ENCODE data around the gene TOP2B.

Gene TOP2B

GRCh38 chr3:25619382-25619781 is 45.3 kb downstream of the TOP2B start:
- DNase-seq (ENCODE audit: low read depth) = no peak

GRCh38 chr3:25618028-25618427 is 46.7 kb downstream of the TOP2B start:
- no peak for DNase-seq (ENCODE audit: low read depth)

- DNase-seq (ENCODE audit: low read depth) = no peak
These were observed 53.5 kb downstream of the TOP2B start for GRCh38 chr3:25611193-25611592.

DNA sequence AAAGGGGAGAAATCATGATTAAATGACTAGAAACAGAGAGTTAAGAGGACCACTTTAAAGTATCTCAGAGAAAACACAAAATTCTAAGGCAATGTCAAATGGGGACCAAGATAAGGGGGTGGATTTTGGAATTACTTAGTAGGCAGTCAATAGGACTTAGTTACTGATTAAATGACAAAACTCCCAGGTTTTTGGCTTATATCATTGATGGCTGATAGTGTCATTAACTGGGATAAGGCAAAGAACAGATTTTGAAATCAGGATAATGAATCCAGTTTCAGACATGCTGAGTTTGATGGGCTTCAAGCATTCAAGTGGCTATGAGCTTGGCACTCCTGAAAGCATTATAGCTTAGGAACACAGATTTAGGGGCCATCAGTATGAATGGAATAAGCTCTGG is 53.9 kb downstream of the TOP2B start:
- DNase-seq (ENCODE audit: low read depth) = no peak

GRCh38 chr3:25610167-25610566 is 54.5 kb downstream of the TOP2B start:
- no peak for DNase-seq (ENCODE audit: low read depth)

GRCh38 chr3:25604107-25604805 is 60.5 kb downstream of the TOP2B start:
- peak; percentile 92 for DNase-seq (ENCODE audit: low read depth)

- peak; percentile 88 for DNase-seq (ENCODE audit: low read depth)
These were observed 61.0 kb downstream of the TOP2B start for GRCh38 chr3:25603703-25604102.

- no peak for DNase-seq (ENCODE audit: low read depth)
These were observed 67.1 kb downstream of the TOP2B start for GRCh38 chr3:25597535-25598101.

DNA sequence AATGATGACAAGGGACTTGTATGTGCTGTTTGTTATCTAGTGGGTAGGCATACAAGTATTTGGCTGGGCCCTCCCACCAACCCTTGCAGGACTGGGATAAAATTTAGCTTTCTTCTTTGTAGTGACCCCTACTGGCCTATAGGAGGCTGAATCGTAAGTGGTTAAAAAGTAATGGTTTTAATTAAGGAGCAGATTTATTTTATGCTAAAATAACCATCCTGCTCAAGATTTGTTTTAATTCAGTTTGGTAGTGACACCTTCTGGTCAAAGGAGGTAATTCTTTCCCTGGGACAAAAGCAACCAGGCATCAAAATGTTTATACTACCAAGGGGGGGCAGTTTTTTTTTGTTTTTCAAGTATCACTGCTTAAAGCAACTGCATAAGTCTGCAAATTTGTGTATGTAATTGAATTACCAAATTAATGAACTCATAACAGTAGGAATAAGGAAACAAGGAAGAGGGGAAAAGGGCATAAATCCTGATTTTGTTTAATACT is 70.7 kb downstream of the TOP2B start:
- DNase-seq (ENCODE audit: low read depth) = peak; percentile 87

DNA sequence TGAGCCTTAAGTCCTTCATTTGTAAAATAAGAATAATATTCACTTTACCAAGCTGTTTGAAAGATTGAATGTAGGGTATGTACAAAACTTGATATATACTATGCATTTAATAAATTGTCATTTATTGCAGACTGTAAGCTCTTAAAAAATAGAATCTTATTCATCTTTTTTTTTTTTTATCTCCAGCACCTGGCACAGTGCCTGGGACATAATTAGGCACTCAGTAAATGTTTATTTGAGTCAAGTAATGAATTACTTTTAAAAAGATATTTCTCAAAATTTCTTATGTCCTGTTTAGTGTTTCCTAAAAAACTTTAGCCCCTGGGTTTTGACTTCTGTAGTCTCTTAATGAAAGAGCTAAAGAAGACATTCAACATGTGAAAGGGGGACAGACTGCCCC is 71.7 kb downstream of the TOP2B start:
- DNase-seq (ENCODE audit: low read depth) = peak; percentile 30

DNA sequence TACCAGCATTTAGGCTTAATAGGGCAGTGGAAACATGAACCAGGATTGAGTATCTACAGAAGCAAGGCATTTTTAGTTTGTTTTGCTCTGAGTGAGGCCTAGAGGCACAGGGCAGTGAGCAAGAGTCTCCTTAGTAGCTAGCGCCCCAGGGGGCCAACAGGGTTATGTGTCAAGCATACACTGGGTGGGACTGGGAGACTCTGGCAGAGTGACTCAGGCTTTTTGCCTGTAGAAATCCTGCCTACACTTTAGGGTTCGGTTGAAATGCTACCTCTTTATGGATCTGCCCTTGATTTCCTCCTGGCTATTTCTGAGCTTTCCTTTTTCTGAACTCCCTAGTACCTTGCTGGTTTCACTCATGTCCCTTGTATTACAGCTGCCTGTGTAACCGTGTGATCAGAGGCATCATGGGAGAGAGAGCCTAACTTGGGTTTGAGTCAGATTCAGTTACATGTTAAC is 72.2 kb downstream of the TOP2B start:
- DNase-seq (ENCODE audit: low read depth) = peak; percentile 96

DNA sequence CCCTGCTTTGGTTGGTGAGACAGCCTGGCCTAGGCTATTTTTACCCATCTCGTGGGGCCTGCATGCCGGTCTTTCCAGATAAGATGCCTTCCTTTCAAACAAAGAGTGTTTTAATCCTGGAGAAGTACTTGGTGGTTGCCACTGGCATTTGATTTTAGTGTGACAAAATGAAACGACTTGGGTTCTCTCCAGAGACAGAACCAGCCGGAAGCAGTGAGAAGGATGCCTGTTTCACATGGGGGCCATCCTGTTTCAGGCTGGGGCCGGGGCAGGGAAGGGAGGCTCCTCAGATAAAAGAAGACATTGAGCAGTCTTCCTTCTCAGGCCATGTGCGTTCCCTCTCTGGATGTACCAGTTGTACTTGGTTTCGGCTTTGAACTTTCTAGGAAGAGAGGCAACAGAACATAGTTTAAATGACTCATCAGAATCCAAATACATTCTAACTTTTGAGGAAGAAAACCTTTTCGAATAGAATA is 74.9 kb downstream of the TOP2B start:
- peak; percentile 41 for DNase-seq (ENCODE audit: low read depth)

GRCh38 chr3:25589104-25589782 is 75.5 kb downstream of the TOP2B start:
- DNase-seq (ENCODE audit: low read depth) = peak; percentile 46

- peak; percentile 50 for DNase-seq (ENCODE audit: low read depth)
These were observed 76.1 kb downstream of the TOP2B start for GRCh38 chr3:25588441-25589103.

DNA sequence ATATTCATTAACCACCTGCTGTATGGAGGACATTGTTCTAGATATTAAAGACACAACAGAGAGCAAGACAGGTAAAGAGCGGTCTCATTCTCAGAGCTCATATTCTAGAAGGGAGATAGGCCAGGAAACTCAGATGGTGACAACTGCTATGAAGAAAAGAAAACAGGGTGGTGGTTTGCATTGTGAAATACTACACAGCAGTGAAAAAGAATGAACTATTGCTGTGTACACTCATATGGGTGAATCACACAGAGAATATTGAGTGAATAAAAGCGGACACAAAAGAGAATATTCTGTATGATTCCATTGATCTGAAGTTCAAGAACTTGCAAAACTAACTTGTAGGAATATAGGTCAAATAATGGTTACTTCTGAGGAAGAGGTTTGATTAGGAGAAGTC is 76.7 kb downstream of the TOP2B start:
- no peak for DNase-seq (ENCODE audit: low read depth)

GRCh38 chr3:25587526-25587925 is 77.2 kb downstream of the TOP2B start:
- peak; percentile 51 for DNase-seq (ENCODE audit: low read depth)

GRCh38 chr3:25587094-25587493 is 77.6 kb downstream of the TOP2B start:
- peak; percentile 19 for DNase-seq (ENCODE audit: low read depth)

- DNase-seq (ENCODE audit: low read depth) = no peak
These were observed 78.2 kb downstream of the TOP2B start for GRCh38 chr3:25586553-25586952.

GRCh38 chr3:25586167-25586505 is 78.6 kb downstream of the TOP2B start:
- DNase-seq (ENCODE audit: low read depth) = no peak

DNA sequence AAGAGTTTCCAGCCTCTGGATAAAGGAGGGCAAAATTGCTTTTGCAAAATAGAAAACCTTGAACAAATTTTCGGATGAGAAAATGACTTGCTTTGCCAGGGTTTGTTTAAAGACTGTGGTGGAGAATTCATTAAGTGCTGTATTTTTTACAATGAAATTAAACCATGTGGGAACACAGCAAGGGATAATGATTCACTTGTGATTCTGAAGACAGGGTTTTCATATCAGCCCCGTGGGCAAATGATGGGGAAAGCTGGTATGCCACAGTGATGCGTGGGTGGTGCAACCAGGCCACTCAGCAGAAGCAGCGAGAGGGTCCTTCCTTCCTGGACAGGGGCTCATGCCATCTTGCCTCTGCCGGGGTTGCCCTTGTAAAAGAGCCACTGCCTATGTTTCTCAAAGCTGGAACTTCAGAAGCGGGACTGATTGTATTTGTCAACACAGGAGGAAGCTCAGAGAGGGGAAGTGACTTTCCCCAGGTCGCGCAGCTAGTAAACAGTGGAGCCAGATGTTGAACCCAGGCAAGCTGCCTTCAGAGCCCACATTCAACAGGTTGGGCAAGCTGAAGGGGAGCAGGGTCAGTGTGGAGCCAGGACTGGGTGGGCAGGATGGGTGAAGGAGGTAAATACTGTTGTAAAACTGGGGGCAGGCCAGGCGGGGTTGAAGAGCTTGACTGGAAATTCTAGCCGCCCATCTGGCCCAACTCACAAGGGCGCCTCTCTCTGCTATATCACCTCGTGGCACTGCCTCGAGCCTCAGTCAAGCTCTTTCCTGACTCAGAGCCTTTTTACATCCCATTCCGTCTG is 79.1 kb downstream of the TOP2B start:
- DNase-seq (ENCODE audit: low read depth) = peak; percentile 80

GRCh38 chr3:25584011-25584789 is 80.5 kb downstream of the TOP2B start:
- no peak for DNase-seq (ENCODE audit: low read depth)

Measured in EH (cell line).